ENCODE results near the gene ROS1. TPM values are rescaled to one million over a fixed set of nuclear protein-coding genes. Genes with fewer than 3 reads are reported as not detected.

ROS1 gene
- polyA plus RNA-seq, 3 donors: not detected

GRCh38 chr6:117381749-117382148, 44.0 kb downstream of the ROS1 start:
- peaks cover 0 to 5% (median 2%) of the 10 kb centered on the region in 7 donors for H3K9me3 Mint-ChIP-seq
- no peak overlapping the region for H3K9ac ChIP-seq (ENCODE audit: insufficient read depth, low read length, poor library complexity, severe bottlenecking)
- DNase-seq: no peak

GRCh38 chr6:117380298-117380697, 45.4 kb downstream of the ROS1 start:
- intact Hi-C loops (cut with micrococcal nuclease): no loop called here
- no peaks in the 10 kb centered on the region for H3K27me3 ChIP-seq (ENCODE audit: control insufficient read depth in 2 of 2, insufficient read depth in 2 of 2, low read length in 2 of 2)
- WGBS (ENCODE audit: insufficient coverage): no CpG with 5 or more reads among the region's 2 CpGs
- H3K9me3 Mint-ChIP-seq: peaks cover 0 to 5% (median under 1%) of the 10 kb centered on the region in 7 donors
- no peak overlapping the region for H3K4me3 ChIP-seq (replicated peaks in 1 of 3; ENCODE audit: low read depth in 2 of 3, low read length in 3 of 3)
- no peaks in the 10 kb centered on the region for H3K79me2 ChIP-seq (ENCODE audit: insufficient read depth, low read length)
- no peaks in the 10 kb centered on the region for H3K36me3 ChIP-seq (replicated peaks in 1 of 2; ENCODE audit: control insufficient read depth in 1 of 2, insufficient read depth in 2 of 2, low read length in 2 of 2)
- no peaks in the 10 kb centered on the region for H3K9me3 ChIP-seq (replicated peaks in 1 of 2; ENCODE audit: control insufficient read depth in 1 of 2, insufficient read depth in 1 of 2, low read length in 2 of 2)
- H3K4me1 Mint-ChIP-seq: no peaks in the 10 kb centered on the region
- no peak for DNase-seq
- no peaks in the 10 kb centered on the region for H3K36me3 Mint-ChIP-seq
- no peaks in the 10 kb centered on the region for H3K4me1 ChIP-seq (ENCODE audit: control insufficient read depth in 1 of 2, insufficient read depth in 2 of 2, low read length in 2 of 2)
- H3K27me3 Mint-ChIP-seq (ENCODE audit: low read depth in 3 of 3): peaks cover 0 to 2% (median 0%) of the 10 kb centered on the region in 3 donors
- no peak overlapping the region for H3K9ac ChIP-seq (ENCODE audit: insufficient read depth, low read length, poor library complexity, severe bottlenecking)
- no peak overlapping the region for H3K4me2 ChIP-seq (replicated peaks; ENCODE audit: extremely low read depth, low read length, poor library complexity, severe bottlenecking)
- H3K4me3 Mint-ChIP-seq: no peak overlapping the region
- H3K27ac ChIP-seq (ENCODE audit: low read depth in 1 of 2, low read length in 2 of 2): no peak overlapping the region
- TF ChIP-seq CTCF (IDR thresholded peaks at IDR 0.05): no peak
- H2AFZ ChIP-seq (ENCODE audit: insufficient read depth, low read depth, low read length, poor library complexity, severe bottlenecking): no peak overlapping the region
- no peak overlapping the region for H3K27ac Mint-ChIP-seq
- H4K20me1 ChIP-seq (ENCODE audit: insufficient read depth, low read length): no peaks in the 10 kb centered on the region

More at GRCh38 chr6:117381749-117382148, 44.0 kb downstream of the ROS1 start:
- intact Hi-C loops (cut with micrococcal nuclease): no loop called here
- Histone ChIP-seq H2AFZ (ENCODE audit: insufficient read depth, low read depth, low read length, poor library complexity, severe bottlenecking) (no peak overlapping the region), H3K36me3 (replicated peaks in 1 of 2; ENCODE audit: control insufficient read depth in 1 of 2, insufficient read depth in 2 of 2, low read length in 2 of 2) (no peaks in the 10 kb centered on the region), H3K9me3 (replicated peaks in 1 of 2; ENCODE audit: control insufficient read depth in 1 of 2, insufficient read depth in 1 of 2, low read length in 2 of 2) (no peaks in the 10 kb centered on the region), H3K4me2 (replicated peaks; ENCODE audit: extremely low read depth, low read length, poor library complexity, severe bottlenecking) (no peak overlapping the region), H4K20me1 (ENCODE audit: insufficient read depth, low read length) (no peaks in the 10 kb centered on the region), H3K4me3 (replicated peaks in 1 of 3; ENCODE audit: low read depth in 2 of 3, low read length in 3 of 3) (no peak overlapping the region), H3K27ac (ENCODE audit: low read depth in 1 of 2, low read length in 2 of 2) (no peak overlapping the region), H3K4me1 (ENCODE audit: control insufficient read depth in 1 of 2, insufficient read depth in 2 of 2, low read length in 2 of 2) (no peaks in the 10 kb centered on the region), H3K27me3 (ENCODE audit: control insufficient read depth in 2 of 2, insufficient read depth in 2 of 2, low read length in 2 of 2) (no peaks in the 10 kb centered on the region), H3K79me2 (ENCODE audit: insufficient read depth, low read length) (no peaks in the 10 kb centered on the region)
- TF ChIP-seq CTCF (IDR thresholded peaks at IDR 0.05): no peak
- no peak overlapping the region for H3K4me3 Mint-ChIP-seq
- H3K27ac Mint-ChIP-seq: no peak overlapping the region
- peaks cover 0 to 2% (median 0%) of the 10 kb centered on the region in 3 donors for H3K27me3 Mint-ChIP-seq (ENCODE audit: low read depth in 3 of 3)
- WGBS (ENCODE audit: insufficient coverage): no CpG with 5 or more reads among the region's 2 CpGs
- H3K4me1 Mint-ChIP-seq: no peaks in the 10 kb centered on the region
- no peaks in the 10 kb centered on the region for H3K36me3 Mint-ChIP-seq

Measured in CD14-positive monocyte (primary cell).